Neural cell (in vitro differentiated cells): ENCODE data around the gene ANKRD55. TPM values are rescaled to one million over a fixed set of nuclear protein-coding genes. Genes with fewer than 3 reads are reported as not detected.

Experiments used
- H2AFZ ChIP-seq: fragments of 200-600, 300-800 bp; sonication (generic), shearing (Covaris generic); 2 replicates; pipeline ENCODE4 v1.6.0; 2014; ENCODE audit warnings: low read depth, mild to moderate bottlenecking, antibody characterized with exemption, low read length, moderate library complexity
- H3F3A ChIP-seq: fragments of 200-600 bp; shearing (Covaris generic); 2 replicates; pipeline ENCODE4 v1.6.1; 2016; ENCODE audit warnings: mild to moderate bottlenecking, moderate library complexity, mixed read lengths, antibody characterized with exemption, low read length; ENCODE audit not compliant: insufficient read depth, poor library complexity, severe bottlenecking
- H3K27ac ChIP-seq: fragments of 200-600, 300-800 bp; sonication (generic), shearing (Covaris generic); 2 replicates; pipeline ENCODE4 v1.5.1; 2014; ENCODE audit warnings: mild to moderate bottlenecking, low read length, moderate library complexity
- H3K27me3 ChIP-seq: fragments of 300-800, 200-600 bp; sonication (generic), shearing (Covaris generic); 2 replicates; pipeline ENCODE4 v1.6.0; 2014; ENCODE audit warnings: mild to moderate bottlenecking, low read depth, low read length, moderate library complexity; ENCODE audit not compliant: insufficient read depth
- H3K36me3 ChIP-seq: fragments of 300-800, 200-600 bp; sonication (generic), shearing (Covaris generic); 2 replicates; pipeline ENCODE4 v1.5.1; 2014; ENCODE audit warnings: mild to moderate bottlenecking, antibody characterized with exemption, low read length, moderate library complexity; ENCODE audit not compliant: insufficient read depth
- H3K4me2 ChIP-seq: fragments of 300-800, 200-600 bp; sonication (generic), shearing (Covaris generic); 2 replicates; pipeline ENCODE4 v1.6.0; 2014; ENCODE audit warnings: mild to moderate bottlenecking, low read length
- H3K4me3 ChIP-seq: fragments of 300-800, 200-600 bp; sonication (generic), shearing (Covaris generic); 2 replicates; pipeline ENCODE4 v1.5.1; 2014; ENCODE audit warnings: mild to moderate bottlenecking, low read length, moderate library complexity
- H3K79me2 ChIP-seq: fragments of 200-600 bp; shearing (Covaris generic); replicated peaks from 2 replicates; pipeline ENCODE4 v1.6.0; 2014; ENCODE audit warnings: mild to moderate bottlenecking, low read length, moderate library complexity; ENCODE audit not compliant: insufficient read depth
- H3K9ac ChIP-seq: fragments of 300-800, 200-600 bp; sonication (generic), shearing (Covaris generic); 2 replicates; pipeline ENCODE4 v1.6.1; 2016; ENCODE audit warnings: mild to moderate bottlenecking, low read length, mixed read lengths
- H3K9me2 ChIP-seq: fragments of 200-600 bp; shearing (Covaris generic); 2 replicates; pipeline ENCODE4 v1.6.1; 2016; ENCODE audit warnings: mild to moderate bottlenecking, low read length, mixed read lengths; ENCODE audit not compliant: insufficient read depth
- H3K9me3 ChIP-seq: fragments of 200-600, 300-800 bp; sonication (generic), shearing (Covaris generic); 2 replicates; pipeline ENCODE4 v1.6.1; 2016; ENCODE audit warnings: mild to moderate bottlenecking, mixed run types, low read length, moderate library complexity, mixed read lengths
- H4K20me1 ChIP-seq: fragments of 200-600 bp; shearing (Covaris generic); 2 replicates; pipeline ENCODE4 v1.6.1; 2016; ENCODE audit warnings: mild to moderate bottlenecking, mixed run types; ENCODE audit not compliant: insufficient read depth
- EP300 ChIP-seq: fragments of 450-650 bp; conservative IDR thresholded peaks from 2 replicates; pipeline ENCODE4 v1.6.1; 2014; ENCODE audit warnings: antibody characterized with exemption, mild to moderate bottlenecking, moderate library complexity; ENCODE audit not compliant: poor library complexity, severe bottlenecking
- EZH2 ChIP-seq: fragments of 200-600, 300-800 bp; shearing (Covaris generic), sonication (generic); IDR thresholded peaks from 2 replicates; pipeline ENCODE4 v1.6.1; 2014; ENCODE audit warnings: antibody characterized with exemption, low read length, borderline replicate concordance, mild to moderate bottlenecking; ENCODE audit not compliant: insufficient read depth, poor library complexity, severe bottlenecking
- MXI1 ChIP-seq: fragments of 450-650 bp; conservative IDR thresholded peaks from 2 replicates; pipeline ENCODE4 v1.6.1; 2014; ENCODE audit warnings: antibody characterized with exemption, mild to moderate bottlenecking; ENCODE audit not compliant: poor library complexity, severe bottlenecking
- POLR2AphosphoS5 ChIP-seq: IDR thresholded peaks from 2 replicates; pipeline ENCODE4 v1.6.1; 2012
- RAD21 ChIP-seq: fragments of 450-650 bp; conservative IDR thresholded peaks from 2 replicates; pipeline ENCODE4 v1.6.1; 2014; ENCODE audit warnings: antibody characterized with exemption, mild to moderate bottlenecking, moderate library complexity
- SMC3 ChIP-seq: fragments of 450-650 bp; conservative IDR thresholded peaks from 2 replicates; pipeline ENCODE4 v1.6.1; 2014; ENCODE audit warnings: antibody characterized with exemption, mild to moderate bottlenecking, moderate library complexity; ENCODE audit not compliant: poor library complexity
- TAF1 ChIP-seq: IDR thresholded peaks from 2 replicates; pipeline ENCODE4 v1.6.1; 2012; ENCODE audit warnings: low read depth
- polyA plus RNA-seq: library from polyadenylated mRNA; depleted of rRNA; stranded (reverse); fragments of >200 nt; gene quantifications from 2 replicates; pipeline ENCODE4 v1.2.3, GENCODE V29; 2014
- TF ChIP-seq, protein P1 (sequence below): IDR thresholded peaks from 2 replicates; pipeline ENCODE4 v1.6.1; 2012; ENCODE audit warnings: borderline replicate concordance
- TF ChIP-seq, protein P2 (sequence below): fragments of 450-650 bp; IDR thresholded peaks from 2 replicates; pipeline ENCODE4 v1.5.1; 2014; ENCODE audit warnings: antibody characterized with exemption, mild to moderate bottlenecking, moderate library complexity; ENCODE audit not compliant: poor library complexity, severe bottlenecking

ANKRD55 gene
- polyA plus RNA-seq, 1 donor from 2014 or later: 49.8 TPM

DNA sequence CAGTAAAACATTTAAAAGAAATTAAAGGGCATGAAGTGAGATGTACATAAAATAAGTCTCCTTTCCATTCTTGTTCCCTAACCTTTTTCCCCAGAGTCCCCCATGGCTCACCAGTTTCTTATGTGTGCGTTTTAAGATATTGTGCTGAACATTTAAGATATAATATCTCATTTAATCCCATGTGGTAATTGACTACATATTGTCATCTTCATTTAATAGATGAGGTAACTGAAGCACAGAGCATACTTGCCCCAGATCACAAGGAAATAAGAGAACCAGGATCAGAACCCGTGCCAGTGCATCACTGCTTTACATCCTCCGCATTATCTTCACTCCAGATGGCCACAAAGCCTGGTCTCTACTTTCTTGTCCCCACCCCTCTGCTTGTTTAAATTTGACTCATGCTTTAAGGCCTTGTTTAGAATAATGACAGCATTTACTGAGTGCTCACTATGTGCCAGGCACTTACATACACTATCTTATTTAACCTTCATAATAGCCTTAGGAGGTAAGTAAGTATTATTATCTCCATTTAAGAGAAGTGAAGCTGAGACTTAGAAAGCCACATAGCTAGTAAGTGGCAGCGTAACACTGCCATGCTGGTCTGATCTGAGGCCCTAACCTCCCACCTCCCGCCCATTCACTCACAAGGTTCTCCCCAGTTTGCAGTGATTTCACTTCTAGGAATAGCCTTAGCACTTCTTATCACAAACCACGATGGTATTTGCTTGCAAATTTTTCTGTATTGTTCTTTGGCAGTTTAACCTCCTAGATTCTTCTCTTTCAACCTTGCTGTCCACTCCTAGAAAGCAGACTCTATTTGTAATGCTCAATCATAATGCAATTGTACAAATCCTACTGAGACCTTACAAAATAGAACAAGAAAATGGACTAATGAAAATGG is 160.0 kb downstream of the ANKRD55 start:
- Histone ChIP-seq H3F3A (no peaks in the 10 kb centered on the region), H3K4me2 (no peak overlapping the region)

DNA sequence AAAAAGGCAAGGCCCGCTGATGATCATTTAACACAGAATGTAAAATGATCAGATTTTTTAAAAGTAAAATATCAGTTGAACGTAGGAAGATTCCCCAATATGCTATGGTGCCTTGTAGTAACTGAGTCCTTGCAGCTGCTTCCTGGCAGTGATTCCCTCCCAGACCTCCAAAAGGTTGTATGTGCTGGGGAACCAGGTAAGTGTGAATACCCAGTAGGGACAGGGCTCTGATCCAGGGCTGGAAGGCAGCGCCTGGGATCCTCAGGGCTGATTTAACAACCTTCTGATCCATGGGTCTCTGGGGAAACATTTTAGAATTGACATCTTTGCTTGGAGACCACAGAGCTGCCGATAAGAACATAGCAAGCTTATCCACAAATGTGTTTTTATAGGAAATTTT is 161.7 kb downstream of the ANKRD55 start:
- Histone ChIP-seq H3K9ac (no peak overlapping the region), H3K9me3 (no peaks in the 10 kb centered on the region), H3K27ac (no peak overlapping the region), H3F3A (no peaks in the 10 kb centered on the region), H3K79me2 (no peaks in the 10 kb centered on the region), H2AFZ (no peak overlapping the region), H4K20me1 (no peaks in the 10 kb centered on the region), H3K4me3 (no peak overlapping the region), H3K9me2 (no peaks in the 10 kb centered on the region), H3K36me3 (no peaks in the 10 kb centered on the region), H3K27me3 (no peaks in the 10 kb centered on the region), H3K4me2 (no peak overlapping the region)
- no peak for TF ChIP-seq POLR2AphosphoS5

More for the DNA sequence above, 160.0 kb downstream of the ANKRD55 start:
- H3K36me3 ChIP-seq: no peaks in the 10 kb centered on the region
- H3K9ac ChIP-seq: no peak overlapping the region
- H3K9me3 ChIP-seq: no peaks in the 10 kb centered on the region
- no peak overlapping the region for H3K4me3 ChIP-seq
- H3K27ac ChIP-seq: no peak overlapping the region
- TF ChIP-seq TAF1 (no peak), MXI1 (no peak), POLR2AphosphoS5 (no peak), SMC3 (no peak), EP300 (no peak), EZH2 (no peak), RAD21 (no peak)
- TF ChIP-seq, protein P1, sequence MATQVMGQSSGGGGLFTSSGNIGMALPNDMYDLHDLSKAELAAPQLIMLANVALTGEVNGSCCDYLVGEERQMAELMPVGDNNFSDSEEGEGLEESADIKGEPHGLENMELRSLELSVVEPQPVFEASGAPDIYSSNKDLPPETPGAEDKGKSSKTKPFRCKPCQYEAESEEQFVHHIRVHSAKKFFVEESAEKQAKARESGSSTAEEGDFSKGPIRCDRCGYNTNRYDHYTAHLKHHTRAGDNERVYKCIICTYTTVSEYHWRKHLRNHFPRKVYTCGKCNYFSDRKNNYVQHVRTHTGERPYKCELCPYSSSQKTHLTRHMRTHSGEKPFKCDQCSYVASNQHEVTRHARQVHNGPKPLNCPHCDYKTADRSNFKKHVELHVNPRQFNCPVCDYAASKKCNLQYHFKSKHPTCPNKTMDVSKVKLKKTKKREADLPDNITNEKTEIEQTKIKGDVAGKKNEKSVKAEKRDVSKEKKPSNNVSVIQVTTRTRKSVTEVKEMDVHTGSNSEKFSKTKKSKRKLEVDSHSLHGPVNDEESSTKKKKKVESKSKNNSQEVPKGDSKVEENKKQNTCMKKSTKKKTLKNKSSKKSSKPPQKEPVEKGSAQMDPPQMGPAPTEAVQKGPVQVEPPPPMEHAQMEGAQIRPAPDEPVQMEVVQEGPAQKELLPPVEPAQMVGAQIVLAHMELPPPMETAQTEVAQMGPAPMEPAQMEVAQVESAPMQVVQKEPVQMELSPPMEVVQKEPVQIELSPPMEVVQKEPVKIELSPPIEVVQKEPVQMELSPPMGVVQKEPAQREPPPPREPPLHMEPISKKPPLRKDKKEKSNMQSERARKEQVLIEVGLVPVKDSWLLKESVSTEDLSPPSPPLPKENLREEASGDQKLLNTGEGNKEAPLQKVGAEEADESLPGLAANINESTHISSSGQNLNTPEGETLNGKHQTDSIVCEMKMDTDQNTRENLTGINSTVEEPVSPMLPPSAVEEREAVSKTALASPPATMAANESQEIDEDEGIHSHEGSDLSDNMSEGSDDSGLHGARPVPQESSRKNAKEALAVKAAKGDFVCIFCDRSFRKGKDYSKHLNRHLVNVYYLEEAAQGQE: no peak
- TF ChIP-seq, protein P2, sequence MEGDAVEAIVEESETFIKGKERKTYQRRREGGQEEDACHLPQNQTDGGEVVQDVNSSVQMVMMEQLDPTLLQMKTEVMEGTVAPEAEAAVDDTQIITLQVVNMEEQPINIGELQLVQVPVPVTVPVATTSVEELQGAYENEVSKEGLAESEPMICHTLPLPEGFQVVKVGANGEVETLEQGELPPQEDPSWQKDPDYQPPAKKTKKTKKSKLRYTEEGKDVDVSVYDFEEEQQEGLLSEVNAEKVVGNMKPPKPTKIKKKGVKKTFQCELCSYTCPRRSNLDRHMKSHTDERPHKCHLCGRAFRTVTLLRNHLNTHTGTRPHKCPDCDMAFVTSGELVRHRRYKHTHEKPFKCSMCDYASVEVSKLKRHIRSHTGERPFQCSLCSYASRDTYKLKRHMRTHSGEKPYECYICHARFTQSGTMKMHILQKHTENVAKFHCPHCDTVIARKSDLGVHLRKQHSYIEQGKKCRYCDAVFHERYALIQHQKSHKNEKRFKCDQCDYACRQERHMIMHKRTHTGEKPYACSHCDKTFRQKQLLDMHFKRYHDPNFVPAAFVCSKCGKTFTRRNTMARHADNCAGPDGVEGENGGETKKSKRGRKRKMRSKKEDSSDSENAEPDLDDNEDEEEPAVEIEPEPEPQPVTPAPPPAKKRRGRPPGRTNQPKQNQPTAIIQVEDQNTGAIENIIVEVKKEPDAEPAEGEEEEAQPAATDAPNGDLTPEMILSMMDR: no peak
- H3K27me3 ChIP-seq: no peaks in the 10 kb centered on the region
- H3K79me2 ChIP-seq: no peaks in the 10 kb centered on the region
- H3K9me2 ChIP-seq: no peaks in the 10 kb centered on the region
- no peak overlapping the region for H2AFZ ChIP-seq
- H4K20me1 ChIP-seq: no peaks in the 10 kb centered on the region
